Fibroblast of villous mesenchyme (primary cell): ENCODE measurements around the gene MYL12B. TPM values are rescaled to one million over a fixed set of nuclear protein-coding genes. Genes with fewer than 3 reads are reported as not detected.

Source experiments
- DNase-seq: peaks from one replicate; pipeline ENCODE4 v3.0.0-alpha.2; 2010; ENCODE audit warnings: low read depth
- H3K4me3 ChIP-seq: 2 replicates; pipeline ENCODE4 v1.5.1; 2011; ENCODE audit warnings: low read depth, mild to moderate bottlenecking, low read length
- CTCF ChIP-seq: IDR thresholded peaks from 2 replicates; pipeline ENCODE4 v1.5.1; 2012; ENCODE audit warnings: low read depth, mild to moderate bottlenecking, low read length; ENCODE audit not compliant: insufficient read depth
- total RNA-seq: library from RNA; depleted of rRNA; stranded (reverse); fragments of >200 nt; gene quantifications from 2 replicates; pipeline ENCODE4 v1.2.3, GENCODE V29; 2012

The MYL12B gene
- total RNA-seq, 1 donor = 426 TPM

- peak; percentile 46 for DNase-seq
- no peak for TF ChIP-seq CTCF
Observed at GRCh38 chr18:3262234-3263131, 550 bp downstream of the MYL12B start.

GRCh38 chr18:3263132-3263700 is 1.3 kb downstream of the MYL12B start:
- no peak for TF ChIP-seq CTCF
- peak overlapping the region; percentile 93 for H3K4me3 ChIP-seq
- DNase-seq = no peak

More at GRCh38 chr18:3262234-3263131, 550 bp downstream of the MYL12B start:
- H3K4me3 ChIP-seq = peak overlapping the region; percentile 93

- no peak overlapping the region for H3K4me3 ChIP-seq
- no peak for DNase-seq
- TF ChIP-seq CTCF = no peak
Observed at GRCh38 chr18:3264362-3264761, 2.4 kb downstream of the MYL12B start.

GRCh38 chr18:3265564-3266033 is 3.7 kb downstream of the MYL12B start:
- DNase-seq = peak; percentile 47
- no peak for TF ChIP-seq CTCF
- H3K4me3 ChIP-seq = no peak overlapping the region

GRCh38 chr18:3266062-3266608 is 4.2 kb downstream of the MYL12B start:
- no peak for DNase-seq
- no peak overlapping the region for H3K4me3 ChIP-seq
- TF ChIP-seq CTCF = no peak

- no peak overlapping the region for H3K4me3 ChIP-seq
- no peak for TF ChIP-seq CTCF
- no peak for DNase-seq
Observed at GRCh38 chr18:3268306-3268705, 6.4 kb downstream of the MYL12B start.
